Endodermal cell (in vitro differentiated cells): ENCODE measurements around the gene ASCC3. TPM values are rescaled to one million over a fixed set of nuclear protein-coding genes. Genes with fewer than 3 reads are reported as not detected.

ENCODE experiments used
- DNase-seq: peaks from one replicate; pipeline ENCODE4 v3.0.0-alpha.2; 2017
- H3K27ac ChIP-seq: 2 replicates; pipeline ENCODE4 v1.5.1; 2013; ENCODE audit warnings: mild to moderate bottlenecking, low read depth, low read length, moderate library complexity
- H3K27me3 ChIP-seq: 2 replicates; pipeline ENCODE4 v1.6.1; 2013; ENCODE audit warnings: mild to moderate bottlenecking, low read length, moderate library complexity; ENCODE audit not compliant: insufficient read depth, control insufficient read depth, poor library complexity, severe bottlenecking
- H3K36me3 ChIP-seq: 2 replicates; pipeline ENCODE4 v1.7.0; 2013; ENCODE audit warnings: mild to moderate bottlenecking, low read length, moderate library complexity; ENCODE audit not compliant: control insufficient read depth, insufficient read depth
- H3K4me1 ChIP-seq: one replicate; pipeline ENCODE4 v1.7.0; 2013; ENCODE audit warnings: low read length; ENCODE audit not compliant: control insufficient read depth, insufficient read depth
- H3K4me3 ChIP-seq: 2 replicates; pipeline ENCODE4 v1.5.1; 2013; ENCODE audit warnings: mild to moderate bottlenecking, low read length, moderate library complexity
- H3K9ac ChIP-seq: 2 replicates; pipeline ENCODE4 v1.6.1; 2013; ENCODE audit warnings: mild to moderate bottlenecking, low read length, moderate library complexity; ENCODE audit not compliant: poor library complexity, severe bottlenecking; ENCODE audit errors: extremely low read depth
- H3K9me3 ChIP-seq: 2 replicates; pipeline ENCODE4 v1.6.1; 2013; ENCODE audit warnings: mild to moderate bottlenecking, low read length, moderate library complexity; ENCODE audit not compliant: control insufficient read depth
- H3K27ac Mint-ChIP-seq: 2 replicates; pipeline ENCODE4 v1.8.0; 2020; ENCODE audit warnings: mixed read lengths
- H3K27me3 Mint-ChIP-seq: 2 replicates; pipeline ENCODE4 v1.8.0; 2021; ENCODE audit warnings: mild to moderate bottlenecking, mixed read lengths; ENCODE audit not compliant: insufficient read depth
- H3K36me3 Mint-ChIP-seq: 2 replicates; pipeline ENCODE4 v1.8.0; 2020; ENCODE audit warnings: low read depth, mixed read lengths
- H3K4me1 Mint-ChIP-seq: 2 replicates; pipeline ENCODE4 v1.8.0; 2020; ENCODE audit warnings: mixed read lengths
- H3K4me3 Mint-ChIP-seq: 2 replicates; pipeline ENCODE4 v1.8.0; 2020; ENCODE audit warnings: mild to moderate bottlenecking, moderate library complexity, mixed read lengths
- H3K9me3 Mint-ChIP-seq: 2 replicates; pipeline ENCODE4 v1.8.0; 2020; ENCODE audit warnings: mild to moderate bottlenecking, mixed read lengths
- CTCF ChIP-seq: fragments of 200-600 bp; sonication (generic); conservative IDR thresholded peaks from 2 replicates; pipeline ENCODE4 v1.5.0; 2021; ENCODE audit warnings: antibody characterized with exemption, mild to moderate bottlenecking
- WGBS, 2 experiments: methylation state at CpG; one replicate each; pipeline versions ENCODE4 v1.1.5 to v1.1.7; 2013; ENCODE audit warnings: missing lambda C conversion rate in 2 of 2, mixed read lengths in 1 of 2; ENCODE audit not compliant: insufficient coverage in 1 of 2, insufficient read length in 1 of 2; 5-methylcytosine and 5-hydroxymethylcytosine counted together
- total RNA-seq, 2 donors: library from RNA; stranded (reverse); fragmentation: NEBNext Ultra II Directional in 1 of 2; extraction: Animal tissue kit (Norgen Biotek cat#: 25700) in 1 of 2; gene quantifications; 2 replicates in 1 of 2; 3 replicates in 1 of 2; pipeline ENCODE4 v1.2.1, GENCODE V29; 2021

ASCC3 gene
- total RNA-seq, 2 donors from 2014 or later, result 40.0 to 41.1 TPM

- H3K27ac Mint-ChIP-seq, result no peak overlapping the region
- no peak overlapping the region for H3K9ac ChIP-seq
These were observed 161.0 kb downstream of the ASCC3 start for GRCh38 chr6:100719883-100720682.

GRCh38 chr6:100712997-100713396 is 168.1 kb downstream of the ASCC3 start:
- Mint-ChIP-seq H3K4me1 (no peaks in the 10 kb centered on the region), H3K27me3 (no peaks in the 10 kb centered on the region), H3K4me3 (no peak overlapping the region), H3K27ac (no peak overlapping the region), H3K36me3 (peaks cover 2% of the 10 kb centered on the region), H3K9me3 (no peaks in the 10 kb centered on the region)
- no peak for TF ChIP-seq CTCF
- no peak overlapping the region for H3K9ac ChIP-seq
- H3K4me1 ChIP-seq, result no peaks in the 10 kb centered on the region
- no peak for DNase-seq
- no peaks in the 10 kb centered on the region for H3K9me3 ChIP-seq
- H3K27me3 ChIP-seq, result no peaks in the 10 kb centered on the region
- H3K36me3 ChIP-seq, result peaks cover 14% of the 10 kb centered on the region
- H3K27ac ChIP-seq, result no peak overlapping the region
- 96 to 100% methylated on average over 3 to 6 of the region's 6 CpGs for WGBS, 2 experiments
- no peak overlapping the region for H3K4me3 ChIP-seq

More at GRCh38 chr6:100719883-100720682, 161.0 kb downstream of the ASCC3 start:
- H3K36me3 Mint-ChIP-seq, result peaks cover 4% of the 10 kb centered on the region
- Histone ChIP-seq H3K36me3 (peaks cover 8% of the 10 kb centered on the region), H3K4me3 (no peak overlapping the region), H3K27me3 (no peaks in the 10 kb centered on the region), H3K9me3 (no peaks in the 10 kb centered on the region), H3K27ac (no peak overlapping the region), H3K4me1 (no peaks in the 10 kb centered on the region)
- no peaks in the 10 kb centered on the region for H3K27me3 Mint-ChIP-seq
- H3K4me1 Mint-ChIP-seq, result peaks cover 1% of the 10 kb centered on the region
- DNase-seq, result no peak
- H3K4me3 Mint-ChIP-seq, result no peak overlapping the region
- WGBS, 2 experiments, result 76 to 87% methylated on average over 3 to 5 of the region's 5 CpGs
- H3K9me3 Mint-ChIP-seq, result no peaks in the 10 kb centered on the region
- TF ChIP-seq CTCF, result peak; percentile 77

GRCh38 chr6:100706491-100706890 is 174.6 kb downstream of the ASCC3 start:
- Mint-ChIP-seq H3K9me3 (peaks cover 10% of the 10 kb centered on the region), H3K4me1 (no peaks in the 10 kb centered on the region), H3K36me3 (peaks cover 11% of the 10 kb centered on the region), H3K4me3 (no peak overlapping the region), H3K27ac (no peak overlapping the region), H3K27me3 (no peaks in the 10 kb centered on the region)
- Histone ChIP-seq H3K36me3 (peaks cover 20% of the 10 kb centered on the region), H3K4me3 (no peak overlapping the region), H3K9me3 (peaks cover 14% of the 10 kb centered on the region), H3K4me1 (no peaks in the 10 kb centered on the region), H3K27ac (no peak overlapping the region), H3K27me3 (no peaks in the 10 kb centered on the region), H3K9ac (no peak overlapping the region)
- DNase-seq, result no peak
- WGBS, 2 experiments, result 93 to 100% methylated on average over 1 to 2 of the region's 2 CpGs
- no peak for TF ChIP-seq CTCF
